H1 (cell line): ENCODE measurements around the gene BAD. TPM values are rescaled to one million over a fixed set of nuclear protein-coding genes. Genes with fewer than 3 reads are reported as not detected.

Experiments used
- CTCF ChIA-PET: fragments of 300-600 bp; sonication (Branson Sonifier 250); formaldehyde crosslinking; loops from one replicate; lab custom pipeline; 2021; ENCODE audit not compliant: partially characterized antibody; lab: Charles Lee
- POLR2A ChIA-PET: fragments of 300-600 bp; sonication (Branson Sonifier 250); formaldehyde crosslinking; loops from one replicate; lab custom pipeline; 2021; ENCODE audit warnings: inconsistent platforms; ENCODE audit not compliant: partially characterized antibody; lab: Charles Lee
- DNase-seq, 2 experiments: peaks; one replicate each; pipeline versions ENCODE4 v3.0.0 to v3.0.0-alpha.2; 2010 to 2022; ENCODE audit warnings: low spot score in 2 of 2, low read depth in 1 of 2, mixed read lengths in 1 of 2
- FAIRE-seq: peaks from 2 replicates; lab custom pipeline; 2011; peaks lifted over from hg19 to GRCh38; lab: Jason Lieb, UNC
- H2AFZ ChIP-seq: 2 replicates; pipeline ENCODE4 v1.8.1; 2012; ENCODE audit warnings: low read length, inconsistent platforms
- H2AK5ac ChIP-seq: 2 replicates; pipeline ENCODE4 v1.6.1; 2013; ENCODE audit warnings: low read depth, low read length
- H2BK120ac ChIP-seq: replicated peaks from 2 replicates; pipeline ENCODE3; 2013; ENCODE audit warnings: low read depth, low read length, inconsistent platforms
- H2BK12ac ChIP-seq: 2 replicates; pipeline ENCODE4 v1.6.1; 2013; ENCODE audit warnings: low read depth, low read length
- H2BK15ac ChIP-seq: 2 replicates; pipeline ENCODE4 v1.6.1; 2013; ENCODE audit warnings: low read length
- H2BK20ac ChIP-seq: 2 replicates; pipeline ENCODE4 v1.6.1; 2013; ENCODE audit warnings: low read length
- H2BK5ac ChIP-seq: 2 replicates; pipeline ENCODE4 v1.6.1; 2013; ENCODE audit warnings: low read depth, low read length
- H3K14ac ChIP-seq: 2 replicates; pipeline ENCODE4 v1.6.1; 2013; ENCODE audit warnings: inconsistent platforms; ENCODE audit not compliant: insufficient read length
- H3K18ac ChIP-seq: 2 replicates; pipeline ENCODE4 v1.6.1; 2013; ENCODE audit warnings: low read length; ENCODE audit errors: extremely low read depth
- H3K23ac ChIP-seq: 2 replicates; pipeline ENCODE4 v1.6.1; 2013; ENCODE audit warnings: inconsistent platforms; ENCODE audit not compliant: insufficient read length
- H3K23me2 ChIP-seq: 2 replicates; pipeline ENCODE4 v1.6.1; 2013; ENCODE audit warnings: low read depth, low read length
- H3K27ac ChIP-seq: 2 replicates; pipeline ENCODE4 v1.6.1; 2011; ENCODE audit warnings: low read depth, low read length, inconsistent platforms
- H3K27me3 ChIP-seq, 4 experiments: replicated peaks in 1 of 4; 1 replicate in 1 of 4; 2 replicates in 3 of 4; pipeline versions ENCODE4 v1.6.1 to v1.8.1; 2011 to 2013; ENCODE audit warnings: low read length in 3 of 4, mild to moderate bottlenecking in 3 of 4, inconsistent platforms in 2 of 4, mixed read lengths in 2 of 4, moderate library complexity in 1 of 4; ENCODE audit not compliant: control insufficient read depth in 3 of 4, insufficient read depth in 3 of 4; ENCODE audit errors: extremely low read depth in 1 of 4
- H3K36me3 ChIP-seq, 4 experiments: 2 replicates each; pipeline versions ENCODE4 v1.6.1 to v1.8.1; 2011 to 2013; ENCODE audit warnings: mild to moderate bottlenecking in 4 of 4, low read length in 3 of 4, moderate library complexity in 2 of 4, control low read depth in 1 of 4, inconsistent platforms in 1 of 4; ENCODE audit not compliant: insufficient read depth in 4 of 4, control insufficient read depth in 2 of 4
- H3K4ac ChIP-seq: replicated peaks from 2 replicates; pipeline ENCODE3; 2013; ENCODE audit warnings: low read length, low read depth, mixed read lengths, inconsistent platforms; ENCODE audit not compliant: insufficient read length
- H3K4me1 ChIP-seq, 4 experiments: replicated peaks in 1 of 4; 1 replicate in 1 of 4; 2 replicates in 3 of 4; pipeline versions ENCODE4 v1.6.1 to v1.8.1; 2011 to 2013; ENCODE audit warnings: low read length in 3 of 4, inconsistent platforms in 2 of 4, mixed read lengths in 1 of 4; ENCODE audit not compliant: insufficient read depth in 4 of 4, control insufficient read depth in 3 of 4
- H3K4me2 ChIP-seq, 2 experiments: 2 replicates each; pipeline versions ENCODE4 v1.6.1 to v1.8.1; 2011 to 2013; ENCODE audit warnings: low read depth in 2 of 2, low read length in 2 of 2, control low read depth in 1 of 2, inconsistent platforms in 1 of 2, mild to moderate bottlenecking in 1 of 2; ENCODE audit not compliant: insufficient read depth in 1 of 2
- H3K4me3 ChIP-seq, 4 experiments: fragments of 200-600, 300-600 bp in 1 of 4; sonication (generic), shearing (Covaris generic), sonication (Bioruptor Twin) in 1 of 4; 2 replicates each; pipeline versions ENCODE4 v1.5.1 to v1.8.1; 2011 to 2016; ENCODE audit warnings: low read length in 4 of 4, low read depth in 3 of 4, control low read depth in 2 of 4, inconsistent platforms in 2 of 4, mild to moderate bottlenecking in 2 of 4, mixed read lengths in 1 of 4, moderate library complexity in 1 of 4; ENCODE audit not compliant: insufficient read depth in 2 of 4; ENCODE audit errors: extremely low read depth in 1 of 4
- H3K56ac ChIP-seq: replicated peaks from 2 replicates; pipeline ENCODE3; 2013; ENCODE audit warnings: low read depth, mild to moderate bottlenecking, mixed read lengths, low read length, inconsistent platforms; ENCODE audit not compliant: insufficient read length
- H3K79me1 ChIP-seq: 2 replicates; pipeline ENCODE4 v1.6.1; 2013; ENCODE audit warnings: low read depth, low read length, control low read depth
- H3K79me2 ChIP-seq, 2 experiments: 2 replicates each; pipeline versions ENCODE4 v1.6.1 to v1.8.1; 2012 to 2013; ENCODE audit warnings: low read length in 2 of 2, mild to moderate bottlenecking in 2 of 2, inconsistent platforms in 1 of 2; ENCODE audit not compliant: insufficient read depth in 2 of 2, control insufficient read depth in 1 of 2
- H3K9ac ChIP-seq, 4 experiments: replicated peaks in 1 of 4; 1 replicate in 1 of 4; 2 replicates in 3 of 4; pipeline versions ENCODE4 v1.6.1 to v1.8.1; 2011 to 2013; ENCODE audit warnings: low read depth in 3 of 4, low read length in 3 of 4, control low read depth in 2 of 4, mild to moderate bottlenecking in 2 of 4, moderate library complexity in 2 of 4, inconsistent platforms in 1 of 4; ENCODE audit errors: extremely low read depth in 1 of 4
- H3K9me3 ChIP-seq, 2 experiments: 2 replicates each; pipeline versions ENCODE4 v1.6.1 to v1.8.1; 2012 to 2013; ENCODE audit warnings: mild to moderate bottlenecking in 2 of 2, moderate library complexity in 2 of 2, control low read depth in 1 of 2, inconsistent platforms in 1 of 2, low read depth in 1 of 2, low read length in 1 of 2, mixed read lengths in 1 of 2; ENCODE audit not compliant: insufficient read depth in 2 of 2
- H4K20me1 ChIP-seq, 2 experiments: replicated peaks in 1 of 2; 2 replicates each; pipeline versions ENCODE3 to v1.8.1; 2011 to 2013; ENCODE audit warnings: inconsistent platforms in 2 of 2, low read length in 2 of 2, mild to moderate bottlenecking in 1 of 2; ENCODE audit not compliant: insufficient read depth in 2 of 2, control insufficient read depth in 1 of 2
- H4K5ac ChIP-seq: 2 replicates; pipeline ENCODE4 v1.6.1; 2013; ENCODE audit warnings: low read length, low read depth, mixed read lengths, inconsistent platforms; ENCODE audit not compliant: insufficient read length
- H4K8ac ChIP-seq: 2 replicates; pipeline ENCODE4 v1.8.0; 2013; ENCODE audit warnings: mild to moderate bottlenecking, moderate library complexity, low read length, inconsistent platforms; ENCODE audit not compliant: insufficient read depth; ENCODE audit errors: extremely low read depth
- H4K91ac ChIP-seq: replicated peaks from 2 replicates; pipeline ENCODE3; 2013; ENCODE audit warnings: low read length, mixed read lengths, inconsistent platforms; ENCODE audit not compliant: insufficient read length
- ASH2L ChIP-seq: fragments of 200-600, 300-600 bp; sonication (generic); IDR thresholded peaks from one replicate; pipeline ENCODE4 v1.7.1; 2017; ENCODE audit warnings: low read length
- CHD1 ChIP-seq: IDR thresholded peaks from 2 replicates; pipeline ENCODE4 v1.6.1; 2012; ENCODE audit warnings: low read depth, low read length, improper control_type of control experiment
- EGR1 ChIP-seq: IDR thresholded peaks from 2 replicates; pipeline ENCODE4 v1.6.1; 2011; ENCODE audit warnings: low read depth, low read length, borderline replicate concordance
- HDAC2 ChIP-seq, 2 experiments: fragments of 300-600 bp in 1 of 2; sonication (generic) in 1 of 2; IDR thresholded peaks; 2 replicates each; pipeline ENCODE4 v1.6.1; 2011 to 2012; ENCODE audit warnings: low read depth in 2 of 2, low read length in 2 of 2, mild to moderate bottlenecking in 2 of 2, moderate library complexity in 2 of 2, borderline replicate concordance in 1 of 2, inconsistent platforms in 1 of 2
- HDAC6 ChIP-seq: IDR thresholded peaks from one replicate; pipeline ENCODE4 v1.7.1; 2012; ENCODE audit warnings: low read depth, mild to moderate bottlenecking, inconsistent platforms, low read length, moderate library complexity
- POLR2A ChIP-seq, 2 experiments: IDR thresholded peaks; 1 replicate in 1 of 2; 2 replicates in 1 of 2; pipeline ENCODE4 v1.6.1; 2011; ENCODE audit warnings: low read depth in 2 of 2, low read length in 2 of 2, mild to moderate bottlenecking in 2 of 2; ENCODE audit errors: control extremely low read depth in 1 of 2
- SP2 ChIP-seq: IDR thresholded peaks from 2 replicates; pipeline ENCODE4 v1.6.1; 2012; ENCODE audit warnings: mild to moderate bottlenecking, low read length, inconsistent platforms
- SUZ12 ChIP-seq: fragments of 200-600 bp; sonication (generic); IDR thresholded peaks from 2 replicates; pipeline ENCODE4 v1.6.1; 2012; ENCODE audit warnings: mild to moderate bottlenecking, inconsistent platforms, low read length, moderate library complexity, mixed read lengths
- ZNF274 ChIP-seq: IDR thresholded peaks from 2 replicates; pipeline ENCODE4 v1.7.0; 2012; ENCODE audit warnings: low read length, borderline replicate concordance; ENCODE audit errors: extremely low read depth
- WGBS, 2 experiments: shearing (Covaris generic) in 1 of 2; methylation state at CpG; one replicate each; pipeline versions ENCODE4 v1.1.6 to v1.1.7; 2013 to 2015; ENCODE audit warnings: low lambda C conversion rate in 2 of 2, mixed read lengths in 2 of 2, inconsistent platforms in 1 of 2, low coverage in 1 of 2, missing lambda C conversion rate in 1 of 2; ENCODE audit not compliant: insufficient replicate concordance in 2 of 2, insufficient coverage in 1 of 2, insufficient read length in 1 of 2; ENCODE audit errors: extremely low coverage in 1 of 2, missing lambda C conversion rate in 1 of 2; 5-methylcytosine and 5-hydroxymethylcytosine counted together
- polyA plus RNA-seq, 7 experiments: library from polyadenylated mRNA; depleted of rRNA in 3 of 7; stranded (reverse) in 5 of 7; unstranded in 2 of 7; fragments of >200 nt in 5 of 7; fragments of 200-250 nt in 2 of 7; gene quantifications; 1 replicate in 5 of 7; 2 replicates in 1 of 7; 4 replicates in 1 of 7; pipeline versions ENCODE4 v1.2.1 to v1.2.3, GENCODE V29; 2011 to 2013; ENCODE audit warnings: missing spikeins in 2 of 7, mixed read lengths in 2 of 7
- total RNA-seq: library from RNA; stranded (reverse); fragmentation: NEBNext Ultra II Directional; extraction: Animal tissue kit (Norgen Biotek cat#: 25700); gene quantifications from 2 replicates; pipeline ENCODE4 v1.2.1, GENCODE V29; 2021
- TF ChIP-seq, protein P1 (sequence below): IDR thresholded peaks from 2 replicates; pipeline ENCODE4 v1.6.1; 2012; ENCODE audit warnings: low read length, inconsistent platforms
- TF ChIP-seq, protein P2 (sequence below): IDR thresholded peaks from 2 replicates; pipeline ENCODE4 v1.6.1; 2011; ENCODE audit warnings: low read length, improper control_type of control experiment

Gene BAD
- total and polyA plus RNA-seq, 2 of the 8 experiments (the other 6 are each of a cell fraction or from before 2014, with no cell fraction given): 23.1 to 33.7 TPM

DNA sequence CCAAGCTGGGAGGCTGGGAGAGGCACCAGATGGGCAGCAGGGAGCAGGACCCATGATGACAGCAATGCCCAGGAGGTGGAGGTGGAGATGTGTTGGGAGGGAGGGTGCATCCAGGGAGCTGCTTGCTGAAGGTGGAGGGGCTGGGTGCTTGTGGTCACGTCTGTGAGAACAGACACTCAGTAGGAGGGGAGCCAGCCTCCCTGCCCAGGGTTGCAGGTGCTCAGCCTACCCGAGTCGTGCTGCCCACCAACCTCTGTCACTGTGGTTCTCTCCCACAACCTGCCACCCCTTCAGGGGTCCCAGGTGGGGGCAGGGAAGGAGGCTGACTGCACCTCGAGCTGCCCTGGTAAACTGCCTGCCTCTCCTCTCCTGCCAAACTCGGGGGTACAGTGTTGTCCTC, 38.9 kb upstream of the BAD start:
- ChIA-PET CTCF (interaction anchor here (1.2 to 37.6 kb wide), 7 partner anchors 9 to 32 kb away, joined by 3 to 614 read pairs (median 20); partner anchors contain the start of genes CATSPERZ, CCDC88B, ESRRA and PRDX5), POLR2A (interaction anchor here (0.7 to 2.6 kb wide), 5 partner anchors 9 to 52 kb away, joined by 3 to 12 read pairs (median 4); no protein-coding TSS in a partner anchor)
- DNase-seq: no peak
- TF ChIP-seq, protein P1, sequence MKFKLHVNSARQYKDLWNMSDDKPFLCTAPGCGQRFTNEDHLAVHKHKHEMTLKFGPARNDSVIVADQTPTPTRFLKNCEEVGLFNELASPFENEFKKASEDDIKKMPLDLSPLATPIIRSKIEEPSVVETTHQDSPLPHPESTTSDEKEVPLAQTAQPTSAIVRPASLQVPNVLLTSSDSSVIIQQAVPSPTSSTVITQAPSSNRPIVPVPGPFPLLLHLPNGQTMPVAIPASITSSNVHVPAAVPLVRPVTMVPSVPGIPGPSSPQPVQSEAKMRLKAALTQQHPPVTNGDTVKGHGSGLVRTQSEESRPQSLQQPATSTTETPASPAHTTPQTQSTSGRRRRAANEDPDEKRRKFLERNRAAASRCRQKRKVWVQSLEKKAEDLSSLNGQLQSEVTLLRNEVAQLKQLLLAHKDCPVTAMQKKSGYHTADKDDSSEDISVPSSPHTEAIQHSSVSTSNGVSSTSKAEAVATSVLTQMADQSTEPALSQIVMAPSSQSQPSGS: no peak
- TF ChIP-seq, protein P2, sequence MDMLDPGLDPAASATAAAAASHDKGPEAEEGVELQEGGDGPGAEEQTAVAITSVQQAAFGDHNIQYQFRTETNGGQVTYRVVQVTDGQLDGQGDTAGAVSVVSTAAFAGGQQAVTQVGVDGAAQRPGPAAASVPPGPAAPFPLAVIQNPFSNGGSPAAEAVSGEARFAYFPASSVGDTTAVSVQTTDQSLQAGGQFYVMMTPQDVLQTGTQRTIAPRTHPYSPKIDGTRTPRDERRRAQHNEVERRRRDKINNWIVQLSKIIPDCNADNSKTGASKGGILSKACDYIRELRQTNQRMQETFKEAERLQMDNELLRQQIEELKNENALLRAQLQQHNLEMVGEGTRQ: no peak
- TF ChIP-seq POLR2A (IDR thresholded peaks at IDR 0.05; ENCODE audit: control extremely low read depth in 1 of 2, low read depth in 2 of 2, low read length in 2 of 2) (no peak), SUZ12 (no peak), EGR1 (no peak), CHD1 (no peak), SP2 (no peak), ZNF274 (no peak), HDAC2 (IDR thresholded peaks at IDR 0.05; ENCODE audit: borderline replicate concordance in 1 of 2, low read depth in 2 of 2, low read length in 2 of 2) (no peak), ASH2L (no peak), HDAC6 (no peak)

More for the DNA sequence above, 38.9 kb upstream of the BAD start:
- Histone ChIP-seq H3K27ac (no peak overlapping the region), H3K9ac (no peak overlapping the region), H2AK5ac (0 out of 2 replicates have a peak overlapping the region, but pooled peaks have one; percentile 10), H4K8ac (peak overlapping the region; percentile 35; the same call in 1 of the 2 replicates), H3K56ac (no peak overlapping the region), H2BK120ac (no peak overlapping the region), H3K14ac (no peak overlapping the region), H4K5ac (no peak overlapping the region), H3K18ac (no peak overlapping the region), H3K4me3 (no peak overlapping the region), H3K4me2 (no peak overlapping the region), H2BK12ac (peak overlapping the region; percentile 84), H3K36me3 (peaks cover 0 to 16% (median 3%) of the 10 kb centered on the region in 4 experiments; a peak in 6 of 8 replicates), H3K23me2 (peaks cover 3% of the 10 kb centered on the region; the same call in 1 of the 2 replicates), H3K27me3 (no peaks in the 10 kb centered on the region), H2BK5ac (peak overlapping the region; percentile 80), H3K79me2 (peaks cover 0 to 10% of the 10 kb centered on the region in 2 experiments; a peak in 1 of 4 replicates), H3K4ac (no peak overlapping the region), H2BK15ac (no peak overlapping the region), H3K79me1 (0 out of 2 replicates have a peak, but pooled peaks cover 5% of the 10 kb centered on the region), H4K20me1 (peaks cover 0 to 3% of the 10 kb centered on the region in 2 experiments), H2AFZ (no peak overlapping the region), H3K23ac (no peak overlapping the region), H3K4me1 (peaks cover 1 to 10% (median 5%) of the 10 kb centered on the region in 4 experiments; a peak in 6 of 7 replicates), H4K91ac (peak overlapping the region; percentile 61), H3K9me3 (no peaks in the 10 kb centered on the region), H2BK20ac (no peak overlapping the region)
- FAIRE-seq: no peak
- WGBS, 2 experiments: 87% methylated on average over 4 of the region's 5 CpGs; no CpG with 5 or more reads in 1 of the 2 experiments
